ENCODE data around the gene NTRK1. TPM values are rescaled to one million over a fixed set of nuclear protein-coding genes. Genes with fewer than 3 reads are reported as not detected.

Gene NTRK1
- total RNA-seq, 4 donors from 2014 or later: 0.57 TPM; not detected in 3

DNA sequence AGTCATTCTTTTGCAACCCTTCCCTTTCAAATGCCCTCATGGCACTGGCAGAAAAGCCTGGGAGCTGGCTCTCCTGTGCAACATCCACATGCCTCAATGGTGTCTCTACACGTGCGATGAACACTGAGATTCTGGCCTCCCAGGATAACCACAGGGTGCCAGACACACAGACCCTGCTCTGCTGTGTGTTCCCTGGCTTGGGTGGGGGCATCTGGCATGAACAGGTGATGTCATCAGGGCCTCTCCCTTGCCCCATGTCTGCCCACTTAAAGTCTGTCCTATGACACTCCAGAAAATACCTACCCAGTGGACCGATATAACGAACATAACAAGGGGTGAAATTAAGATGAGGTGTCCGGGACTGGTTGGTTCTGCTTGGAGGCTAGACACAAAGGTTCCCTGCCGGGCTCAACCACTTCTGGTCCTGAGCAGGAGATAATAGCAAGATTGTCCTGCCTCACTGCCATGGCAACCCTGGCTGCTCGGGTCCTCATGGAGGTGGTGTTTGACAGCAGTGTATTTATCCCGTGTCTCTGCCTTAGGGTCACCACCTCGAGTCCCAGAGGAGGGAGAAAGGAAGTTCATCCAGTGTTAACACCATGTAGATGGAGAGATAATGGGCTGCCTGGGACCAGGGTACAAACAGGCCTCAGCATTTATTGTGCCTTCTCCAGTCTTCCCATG lies 21.1 kb upstream of the NTRK1 start:
- peaks cover 0 to 8% of the 10 kb centered on the region in 2 donors for H3K27me3 ChIP-seq
- H3K4me3 ChIP-seq: no peak overlapping the region
- H3K9me3 ChIP-seq: no peaks in the 10 kb centered on the region
- H3K36me3 ChIP-seq: no peaks in the 10 kb centered on the region
- H3K4me1 ChIP-seq: no peaks in the 10 kb centered on the region
- no peak for DNase-seq
- H3K27ac ChIP-seq: no peak overlapping the region
- TF ChIP-seq, protein P1, sequence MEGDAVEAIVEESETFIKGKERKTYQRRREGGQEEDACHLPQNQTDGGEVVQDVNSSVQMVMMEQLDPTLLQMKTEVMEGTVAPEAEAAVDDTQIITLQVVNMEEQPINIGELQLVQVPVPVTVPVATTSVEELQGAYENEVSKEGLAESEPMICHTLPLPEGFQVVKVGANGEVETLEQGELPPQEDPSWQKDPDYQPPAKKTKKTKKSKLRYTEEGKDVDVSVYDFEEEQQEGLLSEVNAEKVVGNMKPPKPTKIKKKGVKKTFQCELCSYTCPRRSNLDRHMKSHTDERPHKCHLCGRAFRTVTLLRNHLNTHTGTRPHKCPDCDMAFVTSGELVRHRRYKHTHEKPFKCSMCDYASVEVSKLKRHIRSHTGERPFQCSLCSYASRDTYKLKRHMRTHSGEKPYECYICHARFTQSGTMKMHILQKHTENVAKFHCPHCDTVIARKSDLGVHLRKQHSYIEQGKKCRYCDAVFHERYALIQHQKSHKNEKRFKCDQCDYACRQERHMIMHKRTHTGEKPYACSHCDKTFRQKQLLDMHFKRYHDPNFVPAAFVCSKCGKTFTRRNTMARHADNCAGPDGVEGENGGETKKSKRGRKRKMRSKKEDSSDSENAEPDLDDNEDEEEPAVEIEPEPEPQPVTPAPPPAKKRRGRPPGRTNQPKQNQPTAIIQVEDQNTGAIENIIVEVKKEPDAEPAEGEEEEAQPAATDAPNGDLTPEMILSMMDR (IDR thresholded peaks at IDR 0.05): no peak
- TF ChIP-seq POLR2A (IDR thresholded peaks at IDR 0.05): no peak

DNA sequence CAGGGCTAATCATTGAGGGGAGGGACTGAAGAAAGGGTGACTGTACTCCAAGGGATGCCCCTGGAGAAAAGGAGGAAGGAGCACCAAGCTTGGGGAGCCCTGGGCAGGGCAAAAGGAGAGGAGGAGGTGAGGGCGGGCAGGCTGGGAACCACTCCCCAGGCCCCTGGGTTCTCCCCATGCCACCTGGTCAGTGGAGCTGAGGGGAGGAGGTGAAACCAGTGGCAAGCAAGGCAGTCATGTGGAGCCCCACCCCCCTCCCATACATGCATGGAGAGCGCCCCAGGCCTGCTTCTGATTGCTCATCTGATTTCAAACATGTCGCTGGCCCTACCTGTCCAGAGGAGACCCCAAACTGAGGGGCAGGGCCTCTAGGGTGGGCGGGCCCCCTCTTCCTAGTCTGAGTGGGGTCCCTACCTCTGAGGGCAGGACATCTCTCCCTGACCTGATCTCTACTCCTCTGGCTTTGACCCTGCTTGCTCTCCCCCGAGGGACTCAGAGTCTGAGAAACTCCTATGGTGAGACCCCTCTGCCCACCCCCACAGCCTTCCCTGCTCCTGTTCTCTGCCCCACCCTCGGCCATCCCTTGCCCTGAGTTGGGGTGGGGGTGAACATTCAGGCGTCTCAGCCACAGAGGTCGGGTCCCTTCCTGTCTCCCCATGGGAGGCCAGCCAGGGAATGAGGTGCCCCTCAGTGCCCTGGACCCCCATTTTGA lies 20.3 kb upstream of the NTRK1 start:
- Histone ChIP-seq H3K4me3 (no peak overlapping the region), H3K4me1 (peaks cover 0 to 6% (median 0%) of the 10 kb centered on the region in 4 donors), H3K27ac (no peak overlapping the region), H3K36me3 (no peaks in the 10 kb centered on the region), H3K9me3 (no peaks in the 10 kb centered on the region), H3K27me3 (peaks cover 0 to 14% of the 10 kb centered on the region in 2 donors)
- no peak for TF ChIP-seq POLR2A (IDR thresholded peaks at IDR 0.05)
- TF ChIP-seq, protein P1 (IDR thresholded peaks at IDR 0.05): no peak
- DNase-seq: no peak

DNA sequence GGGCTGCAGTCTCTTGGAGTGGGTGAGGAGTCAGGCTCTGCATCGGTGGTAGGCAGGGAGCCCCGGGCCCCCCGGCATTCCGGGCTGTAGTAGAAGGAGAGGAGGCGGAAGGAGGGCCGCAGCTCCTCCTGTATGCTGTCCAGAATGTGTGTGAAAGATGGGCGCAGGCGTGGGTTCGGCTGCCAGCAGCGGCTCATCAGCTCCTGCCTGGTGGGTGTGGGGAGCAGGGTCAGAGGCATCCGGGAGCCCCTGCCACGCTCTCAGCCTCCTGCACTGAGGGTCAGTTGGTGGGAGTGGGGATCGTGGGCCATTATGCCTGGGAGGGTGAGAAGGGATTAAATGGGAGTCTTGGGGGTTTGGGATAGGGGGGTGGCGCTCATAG lies 19.8 kb upstream of the NTRK1 start:
- Histone ChIP-seq H3K36me3 (no peaks in the 10 kb centered on the region), H3K9me3 (no peaks in the 10 kb centered on the region), H3K4me1 (peaks cover 0 to 11% (median 0%) of the 10 kb centered on the region in 4 donors), H3K27me3 (peaks cover 0 to 14% of the 10 kb centered on the region in 2 donors), H3K4me3 (no peak overlapping the region), H3K27ac (no peak overlapping the region)
- DNase-seq: no peak
- no peak for TF ChIP-seq POLR2A (IDR thresholded peaks at IDR 0.05)
- TF ChIP-seq, protein P1 (IDR thresholded peaks at IDR 0.05): no peak

DNA sequence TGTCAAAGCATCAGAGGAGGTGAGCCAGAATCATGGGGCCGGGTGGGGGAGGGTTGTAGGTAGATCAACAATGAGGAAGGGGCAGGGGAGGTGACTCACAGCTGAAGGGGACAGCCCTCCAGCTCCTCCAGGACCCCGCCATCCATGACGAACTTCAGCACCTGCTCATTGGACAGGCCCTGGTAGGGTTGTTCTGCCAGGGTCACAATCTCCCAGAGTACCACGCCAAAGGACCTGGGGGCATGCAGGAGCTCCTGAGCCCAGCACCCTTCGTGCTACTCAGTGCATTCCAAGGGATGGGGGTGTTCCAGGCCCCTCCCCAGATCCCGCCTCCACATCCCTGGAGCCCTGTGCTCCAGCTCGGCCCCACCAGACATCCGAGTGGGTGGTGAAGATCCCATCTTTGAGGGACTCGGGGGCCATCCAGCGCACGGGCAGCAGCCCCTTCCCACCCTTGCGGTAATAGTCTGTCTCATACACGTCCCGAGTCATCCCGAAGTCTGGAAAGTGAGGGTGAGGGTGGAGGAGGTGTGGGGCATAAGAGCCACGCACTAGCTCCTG lies 19.3 kb upstream of the NTRK1 start:
- no peaks in the 10 kb centered on the region for H3K9me3 ChIP-seq
- TF ChIP-seq, protein P1 (IDR thresholded peaks at IDR 0.05): no peak
- H3K4me3 ChIP-seq: no peak overlapping the region
- DNase-seq: no peak
- no peaks in the 10 kb centered on the region for H3K36me3 ChIP-seq
- peaks cover 0 to 11% (median 0%) of the 10 kb centered on the region in 4 donors for H3K4me1 ChIP-seq
- no peak overlapping the region for H3K27ac ChIP-seq
- H3K27me3 ChIP-seq: peaks cover 0 to 14% of the 10 kb centered on the region in 2 donors

DNA sequence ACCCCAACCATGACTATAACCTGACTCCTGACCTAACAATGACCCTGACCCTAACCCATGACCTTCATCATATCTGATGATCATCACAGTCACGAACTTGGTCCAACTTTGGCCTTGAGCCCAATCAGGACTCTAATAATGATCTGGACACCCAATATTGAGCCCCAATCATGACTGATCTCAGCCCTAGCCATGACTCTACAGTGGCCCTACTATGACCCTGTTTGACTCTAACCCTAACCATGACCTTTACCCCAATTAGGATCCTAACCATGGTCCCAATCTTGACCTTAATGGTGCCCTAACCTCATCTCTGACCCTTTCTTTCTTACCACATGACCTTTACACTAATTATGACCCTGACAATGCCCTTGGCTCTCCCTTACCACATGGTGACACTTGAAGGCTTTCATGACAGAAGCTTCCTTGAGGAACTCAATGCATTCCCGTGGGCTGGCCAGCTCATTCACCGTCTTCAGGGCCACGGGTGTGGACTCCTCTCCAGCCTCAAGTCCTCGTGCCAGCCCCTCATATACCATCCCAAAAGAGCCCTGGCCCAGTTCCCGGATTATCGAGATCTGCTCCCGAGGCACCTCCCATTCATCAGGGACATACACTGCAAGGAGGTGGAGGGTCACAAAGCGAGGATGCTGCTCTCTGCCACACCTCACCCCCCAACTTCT lies 17.9 kb upstream of the NTRK1 start:
- H3K27ac ChIP-seq: no peak overlapping the region
- no peak overlapping the region for H3K4me3 ChIP-seq
- no peak for DNase-seq
- no peaks in the 10 kb centered on the region for H3K9me3 ChIP-seq
- TF ChIP-seq, protein P1 (IDR thresholded peaks at IDR 0.05): no peak
- TF ChIP-seq POLR2A (IDR thresholded peaks at IDR 0.05): no peak
- peaks cover 0 to 14% of the 10 kb centered on the region in 2 donors for H3K27me3 ChIP-seq
- H3K4me1 ChIP-seq: peaks cover 0 to 11% (median 0%) of the 10 kb centered on the region in 4 donors
- no peaks in the 10 kb centered on the region for H3K36me3 ChIP-seq
